ENCODE data around the gene SUPT3H. TPM values are rescaled to one million over a fixed set of nuclear protein-coding genes. Genes with fewer than 3 reads are reported as not detected.

Gene SUPT3H
- total and polyA plus RNA-seq, 5 donors from 2014 or later, result 4.8 to 7.8 (median 5.7) TPM

DNA sequence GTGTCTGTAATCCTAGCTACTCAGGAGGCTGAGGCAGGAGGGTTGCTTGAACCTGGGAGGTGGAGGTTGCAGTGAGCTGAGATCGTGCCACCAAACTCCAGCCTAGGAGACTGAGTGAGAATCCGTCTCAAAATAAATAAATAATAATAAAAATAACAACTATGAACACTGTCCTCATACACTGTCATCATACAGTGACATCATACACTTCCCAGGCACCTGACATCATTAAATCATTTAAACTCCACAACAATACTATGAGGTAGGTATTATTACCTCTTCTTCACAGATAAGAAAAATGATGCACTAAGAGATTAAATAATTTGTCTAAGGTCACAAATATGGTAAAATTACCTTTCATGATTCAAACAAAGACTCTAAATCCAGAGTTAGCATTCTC, 250.5 kb downstream of the SUPT3H start:
- no peaks in the 10 kb centered on the region for H3K4me1 Mint-ChIP-seq
- DNase-seq (no peak), ATAC-seq (ENCODE audit: low read depth in 2 of 2) (no peak)
- Histone ChIP-seq H3K36me3 (ENCODE audit: control insufficient read depth, insufficient read depth, low read length) (no peaks in the 10 kb centered on the region), H3K27me3 (ENCODE audit: control insufficient read depth, insufficient read depth, low read length) (no peaks in the 10 kb centered on the region), H3K4me1 (ENCODE audit: control insufficient read depth, insufficient read depth, low read length, poor library complexity, severe bottlenecking) (no peaks in the 10 kb centered on the region), H3K4me3 (ENCODE audit: low read depth, low read length) (no peak overlapping the region), H3K27ac (ENCODE audit: insufficient read depth, low read length, poor library complexity, severe bottlenecking) (no peak overlapping the region), H3K9me3 (ENCODE audit: control insufficient read depth in 2 of 2, low read length in 2 of 2) (no peaks in the 10 kb centered on the region)
- peaks cover under 1% of the 10 kb centered on the region for H3K27me3 Mint-ChIP-seq
- H3K4me3 Mint-ChIP-seq, result no peak overlapping the region
- H3K9me3 Mint-ChIP-seq, result no peaks in the 10 kb centered on the region
- H3K36me3 Mint-ChIP-seq, result no peaks in the 10 kb centered on the region
- no peak overlapping the region for H3K27ac Mint-ChIP-seq

DNA sequence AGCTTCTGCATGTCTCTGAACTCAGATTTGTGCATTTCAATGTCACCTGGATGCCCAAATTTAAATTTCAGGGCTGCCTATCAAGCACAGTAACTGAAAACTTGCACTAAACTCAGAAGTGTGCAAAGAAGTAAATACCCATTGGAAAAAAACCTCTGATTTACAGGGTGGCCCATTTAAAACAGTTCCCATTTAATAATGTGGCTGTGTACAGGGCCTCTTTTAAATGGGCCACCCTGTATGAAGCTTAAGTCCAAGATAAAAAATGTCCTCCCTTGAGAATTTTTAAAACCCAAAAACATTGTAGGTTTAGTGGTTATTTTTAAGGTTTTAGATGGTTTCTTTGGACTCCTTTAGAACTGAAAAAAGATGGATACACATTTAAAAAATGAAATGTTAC, 251.7 kb downstream of the SUPT3H start:
- no peak overlapping the region for H3K4me3 ChIP-seq (ENCODE audit: low read depth, low read length)
- ATAC-seq (ENCODE audit: low read depth in 2 of 2) (no peak), DNase-seq (no peak)
- no peaks in the 10 kb centered on the region for H3K36me3 ChIP-seq (ENCODE audit: control insufficient read depth, insufficient read depth, low read length)
- Mint-ChIP-seq H3K4me1 (no peaks in the 10 kb centered on the region), H3K36me3 (no peaks in the 10 kb centered on the region), H3K4me3 (no peak overlapping the region), H3K9me3 (no peaks in the 10 kb centered on the region), H3K27ac (no peak overlapping the region), H3K27me3 (no peaks in the 10 kb centered on the region)
- H3K27me3 ChIP-seq (ENCODE audit: control insufficient read depth, insufficient read depth, low read length), result no peaks in the 10 kb centered on the region
- H3K27ac ChIP-seq (ENCODE audit: insufficient read depth, low read length, poor library complexity, severe bottlenecking), result no peak overlapping the region
- no peaks in the 10 kb centered on the region for H3K9me3 ChIP-seq (ENCODE audit: control insufficient read depth in 2 of 2, low read length in 2 of 2)
- no peaks in the 10 kb centered on the region for H3K4me1 ChIP-seq (ENCODE audit: control insufficient read depth, insufficient read depth, low read length, poor library complexity, severe bottlenecking)

DNA sequence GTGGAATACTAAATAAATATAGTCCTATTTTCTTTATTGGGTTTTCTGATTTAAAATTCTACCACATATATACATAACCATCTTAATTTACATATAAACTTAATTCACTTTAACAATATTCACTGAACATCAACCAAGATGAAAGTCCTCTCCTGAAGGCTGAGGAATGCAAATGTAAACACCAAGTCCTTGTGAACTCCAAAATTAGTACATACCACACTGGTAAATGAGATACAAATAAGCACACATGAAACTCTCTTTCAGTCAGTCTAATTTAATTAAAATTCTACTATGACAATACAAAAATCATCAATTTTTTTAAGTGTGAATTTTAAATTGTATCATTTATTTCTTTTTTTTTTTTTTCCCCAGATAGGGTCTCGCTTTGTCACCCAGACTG, 254.7 kb downstream of the SUPT3H start:
- Mint-ChIP-seq H3K27me3 (no peaks in the 10 kb centered on the region), H3K4me1 (no peaks in the 10 kb centered on the region), H3K9me3 (no peaks in the 10 kb centered on the region), H3K27ac (no peak overlapping the region), H3K4me3 (no peak overlapping the region), H3K36me3 (no peaks in the 10 kb centered on the region)
- no peak overlapping the region for H3K4me3 ChIP-seq (ENCODE audit: low read depth, low read length)
- no peaks in the 10 kb centered on the region for H3K4me1 ChIP-seq (ENCODE audit: control insufficient read depth, insufficient read depth, low read length, poor library complexity, severe bottlenecking)
- no peak for ATAC-seq (ENCODE audit: low read depth in 2 of 2)
- no peak overlapping the region for H3K27ac ChIP-seq (ENCODE audit: insufficient read depth, low read length, poor library complexity, severe bottlenecking)
- H3K9me3 ChIP-seq (ENCODE audit: control insufficient read depth in 2 of 2, low read length in 2 of 2), result no peaks in the 10 kb centered on the region
- H3K36me3 ChIP-seq (ENCODE audit: control insufficient read depth, insufficient read depth, low read length), result no peaks in the 10 kb centered on the region
- no peaks in the 10 kb centered on the region for H3K27me3 ChIP-seq (ENCODE audit: control insufficient read depth, insufficient read depth, low read length)
- no peak for DNase-seq

DNA sequence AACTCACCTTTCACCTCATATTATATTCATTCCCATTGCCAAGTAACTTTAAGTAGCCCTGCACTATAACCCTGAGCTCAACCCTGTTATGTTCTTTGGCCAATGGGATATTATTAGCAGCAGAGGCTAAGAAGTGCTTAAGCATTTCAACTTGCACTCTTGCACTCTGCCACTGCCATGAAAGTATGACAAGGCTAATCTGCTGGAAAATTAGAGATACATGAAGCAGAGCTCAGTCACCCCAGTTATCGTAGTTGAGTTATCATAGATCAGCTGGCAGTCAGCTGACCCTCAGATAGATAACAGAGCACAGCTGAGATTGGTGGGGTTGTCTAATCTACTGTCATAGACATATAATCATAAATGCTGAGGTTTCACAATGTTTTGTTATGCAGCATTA, 259.0 kb downstream of the SUPT3H start:
- H3K27ac Mint-ChIP-seq, result no peak overlapping the region
- DNase-seq, result no peak
- H3K9me3 ChIP-seq (ENCODE audit: control insufficient read depth in 2 of 2, low read length in 2 of 2), result no peaks in the 10 kb centered on the region
- no peaks in the 10 kb centered on the region for H3K9me3 Mint-ChIP-seq
- H3K27me3 ChIP-seq (ENCODE audit: control insufficient read depth, insufficient read depth, low read length), result no peaks in the 10 kb centered on the region
- H3K36me3 Mint-ChIP-seq, result no peaks in the 10 kb centered on the region
- no peaks in the 10 kb centered on the region for H3K36me3 ChIP-seq (ENCODE audit: control insufficient read depth, insufficient read depth, low read length)
- no peak overlapping the region for H3K27ac ChIP-seq (ENCODE audit: insufficient read depth, low read length, poor library complexity, severe bottlenecking)
- H3K4me3 ChIP-seq (ENCODE audit: low read depth, low read length), result no peak overlapping the region
- no peak overlapping the region for H3K4me3 Mint-ChIP-seq
- no peaks in the 10 kb centered on the region for H3K27me3 Mint-ChIP-seq
- H3K4me1 ChIP-seq (ENCODE audit: control insufficient read depth, insufficient read depth, low read length, poor library complexity, severe bottlenecking), result no peaks in the 10 kb centered on the region
- peaks cover 0 to 8% (median 5%) of the 10 kb centered on the region in 4 donors for H3K4me1 Mint-ChIP-seq
- no peak for ATAC-seq (ENCODE audit: low read depth in 2 of 2)

DNA sequence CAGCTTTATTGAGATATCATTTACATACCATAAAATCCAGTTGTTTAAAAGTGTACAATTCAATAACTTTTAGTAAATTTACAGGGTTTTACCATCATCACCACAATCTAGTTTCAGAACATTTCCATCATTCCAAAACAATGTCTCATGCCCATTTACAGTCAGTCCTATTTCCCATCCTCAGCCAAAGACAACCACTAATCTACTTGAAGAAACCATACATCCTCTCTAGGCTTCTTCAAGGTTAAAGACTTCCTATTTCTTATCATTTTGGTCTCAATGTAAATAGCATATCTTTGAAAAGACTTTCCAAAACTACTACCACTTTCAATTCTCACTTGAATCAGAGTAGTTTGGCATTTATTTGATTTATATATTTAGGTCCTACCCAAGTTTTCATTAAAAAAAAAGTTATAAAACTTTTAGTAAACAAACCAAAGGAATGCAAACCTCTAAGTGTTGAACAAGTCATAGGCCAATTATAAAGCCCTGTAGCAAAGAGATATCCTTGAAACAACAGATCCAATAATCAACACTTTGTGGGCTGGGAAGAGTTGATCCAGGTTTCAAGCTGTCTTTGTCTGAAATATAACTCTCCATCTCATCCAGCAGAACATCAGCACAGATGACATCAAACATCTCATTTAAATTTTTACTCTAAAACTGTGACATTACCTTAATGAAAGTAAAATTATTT, 260.9 kb downstream of the SUPT3H start:
- Mint-ChIP-seq H3K36me3 (no peaks in the 10 kb centered on the region), H3K27ac (no peak overlapping the region), H3K9me3 (no peaks in the 10 kb centered on the region), H3K27me3 (no peaks in the 10 kb centered on the region), H3K4me1 (peaks cover 0 to 8% (median 5%) of the 10 kb centered on the region in 4 donors), H3K4me3 (no peak overlapping the region)
- Histone ChIP-seq H3K4me1 (ENCODE audit: control insufficient read depth, insufficient read depth, low read length, poor library complexity, severe bottlenecking) (no peaks in the 10 kb centered on the region), H3K27ac (ENCODE audit: insufficient read depth, low read length, poor library complexity, severe bottlenecking) (no peak overlapping the region), H3K36me3 (ENCODE audit: control insufficient read depth, insufficient read depth, low read length) (no peaks in the 10 kb centered on the region), H3K9me3 (ENCODE audit: control insufficient read depth in 2 of 2, low read length in 2 of 2) (no peaks in the 10 kb centered on the region), H3K4me3 (ENCODE audit: low read depth, low read length) (no peak overlapping the region), H3K27me3 (ENCODE audit: control insufficient read depth, insufficient read depth, low read length) (no peaks in the 10 kb centered on the region)
- ATAC-seq (ENCODE audit: low read depth in 2 of 2), result no peak
- DNase-seq, result peak in 1 of 3 donors; percentile 3

DNA sequence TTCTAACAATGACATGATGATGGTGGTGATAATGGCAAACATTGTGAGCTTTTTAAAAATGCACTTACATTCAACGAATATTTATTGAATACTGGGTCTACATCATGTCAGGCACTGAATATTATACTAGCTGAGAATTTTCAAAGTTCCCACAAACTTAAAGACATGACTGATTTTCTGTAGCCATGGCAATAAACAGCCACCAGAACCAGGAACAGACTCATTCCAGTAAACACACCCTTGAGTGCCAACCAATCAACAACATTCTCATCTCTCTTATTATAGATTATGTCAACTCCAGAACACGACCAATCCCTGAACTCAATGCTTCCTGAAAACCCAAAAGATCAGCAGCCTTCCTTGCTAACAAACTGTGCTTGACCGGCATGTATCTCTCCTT, 262.0 kb downstream of the SUPT3H start:
- Histone ChIP-seq H3K4me1 (ENCODE audit: control insufficient read depth, insufficient read depth, low read length, poor library complexity, severe bottlenecking) (no peaks in the 10 kb centered on the region), H3K9me3 (ENCODE audit: control insufficient read depth in 2 of 2, low read length in 2 of 2) (no peaks in the 10 kb centered on the region), H3K36me3 (ENCODE audit: control insufficient read depth, insufficient read depth, low read length) (no peaks in the 10 kb centered on the region), H3K27ac (ENCODE audit: insufficient read depth, low read length, poor library complexity, severe bottlenecking) (no peak overlapping the region), H3K27me3 (ENCODE audit: control insufficient read depth, insufficient read depth, low read length) (no peaks in the 10 kb centered on the region), H3K4me3 (ENCODE audit: low read depth, low read length) (no peak overlapping the region)
- Mint-ChIP-seq H3K9me3 (no peaks in the 10 kb centered on the region), H3K4me3 (no peak overlapping the region), H3K27ac (no peak overlapping the region), H3K27me3 (no peaks in the 10 kb centered on the region), H3K4me1 (peaks cover 0 to 8% (median 5%) of the 10 kb centered on the region in 4 donors), H3K36me3 (no peaks in the 10 kb centered on the region)
- ATAC-seq (ENCODE audit: low read depth in 2 of 2), result no peak
- DNase-seq, result no peak

DNA sequence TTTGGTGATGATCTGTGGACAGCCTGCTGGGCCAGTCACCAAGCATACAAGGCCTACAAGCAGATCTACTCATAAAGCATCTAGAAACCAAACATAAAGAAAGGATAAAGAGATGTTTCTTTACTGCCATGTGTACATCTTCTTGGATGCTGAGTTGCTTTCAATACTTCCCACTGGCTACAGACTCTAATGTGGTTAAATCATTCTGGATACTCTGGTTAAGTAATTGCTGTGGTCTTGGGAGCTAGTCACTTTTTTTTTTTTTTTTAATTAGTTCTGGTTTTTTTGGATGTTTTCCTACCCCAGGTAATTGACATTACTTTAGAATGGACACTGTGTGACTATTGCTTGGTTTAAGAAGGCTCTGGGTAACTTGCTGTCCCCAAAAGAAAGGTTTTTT, 265.0 kb downstream of the SUPT3H start:
- DNase-seq (no peak), ATAC-seq (ENCODE audit: low read depth in 2 of 2) (no peak)
- H3K27ac Mint-ChIP-seq, result no peak overlapping the region
- Histone ChIP-seq H3K9me3 (ENCODE audit: control insufficient read depth in 2 of 2, low read length in 2 of 2) (no peaks in the 10 kb centered on the region), H3K4me3 (ENCODE audit: low read depth, low read length) (no peak overlapping the region), H3K36me3 (ENCODE audit: control insufficient read depth, insufficient read depth, low read length) (no peaks in the 10 kb centered on the region), H3K27me3 (ENCODE audit: control insufficient read depth, insufficient read depth, low read length) (no peaks in the 10 kb centered on the region), H3K27ac (ENCODE audit: insufficient read depth, low read length, poor library complexity, severe bottlenecking) (no peak overlapping the region), H3K4me1 (ENCODE audit: control insufficient read depth, insufficient read depth, low read length, poor library complexity, severe bottlenecking) (no peaks in the 10 kb centered on the region)
- H3K36me3 Mint-ChIP-seq, result no peaks in the 10 kb centered on the region
- H3K27me3 Mint-ChIP-seq, result no peaks in the 10 kb centered on the region
- H3K4me1 Mint-ChIP-seq, result peaks cover 8 to 16% (median 8%) of the 10 kb centered on the region in 4 donors
- H3K4me3 Mint-ChIP-seq, result no peak overlapping the region
- peaks cover 0 to 2% (median 0%) of the 10 kb centered on the region in 7 donors for H3K9me3 Mint-ChIP-seq

DNA sequence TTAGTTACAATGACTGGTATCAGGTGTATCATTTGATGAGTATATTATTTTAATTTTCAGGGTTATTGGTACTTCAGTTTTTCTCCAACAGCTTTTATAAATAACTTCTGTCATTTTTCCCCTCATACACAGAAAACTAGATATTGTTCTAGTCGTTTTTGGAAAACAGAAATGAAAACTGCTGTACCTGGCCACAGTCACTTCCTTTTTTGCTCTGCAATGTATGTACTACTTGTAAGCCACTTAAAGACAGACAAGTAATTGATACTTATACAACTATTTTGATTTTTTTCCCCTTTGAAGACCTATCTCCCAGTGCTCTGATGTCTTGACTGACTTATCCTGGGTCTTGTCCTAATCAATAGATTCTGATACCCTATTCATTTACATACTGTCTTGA, 268.2 kb downstream of the SUPT3H start:
- H3K27ac ChIP-seq (ENCODE audit: insufficient read depth, low read length, poor library complexity, severe bottlenecking), result no peak overlapping the region
- no peak overlapping the region for H3K4me3 ChIP-seq (ENCODE audit: low read depth, low read length)
- ATAC-seq (ENCODE audit: low read depth in 2 of 2), result no peak
- H3K9me3 ChIP-seq (ENCODE audit: control insufficient read depth in 2 of 2, low read length in 2 of 2), result no peaks in the 10 kb centered on the region
- H3K4me1 ChIP-seq (ENCODE audit: control insufficient read depth, insufficient read depth, low read length, poor library complexity, severe bottlenecking), result no peaks in the 10 kb centered on the region
- H3K27me3 Mint-ChIP-seq, result no peaks in the 10 kb centered on the region
- DNase-seq, result no peak
- H3K4me1 Mint-ChIP-seq, result peaks cover 0 to 16% (median 3%) of the 10 kb centered on the region in 4 donors
- no peaks in the 10 kb centered on the region for H3K27me3 ChIP-seq (ENCODE audit: control insufficient read depth, insufficient read depth, low read length)
- no peaks in the 10 kb centered on the region for H3K36me3 Mint-ChIP-seq
- no peak overlapping the region for H3K4me3 Mint-ChIP-seq
- H3K27ac Mint-ChIP-seq, result no peak overlapping the region
- peaks cover 0 to 2% (median 0%) of the 10 kb centered on the region in 7 donors for H3K9me3 Mint-ChIP-seq
- H3K36me3 ChIP-seq (ENCODE audit: control insufficient read depth, insufficient read depth, low read length), result no peaks in the 10 kb centered on the region

Data from CD4-positive, CD25-positive, alpha-beta regulatory T cell (primary cell).